HG03520 (cell line): ENCODE measurements around the gene EPHA3.

Experiments
- ATAC-seq: cut with Tn5 transposase; IDR thresholded peaks from one replicate; pipeline ENCODE4 v1.9.1; 2021; ENCODE audit warnings: mild to moderate bottlenecking, moderate library complexity; ENCODE audit not compliant: unreplicated experiment

EPHA3 gene

DNA sequence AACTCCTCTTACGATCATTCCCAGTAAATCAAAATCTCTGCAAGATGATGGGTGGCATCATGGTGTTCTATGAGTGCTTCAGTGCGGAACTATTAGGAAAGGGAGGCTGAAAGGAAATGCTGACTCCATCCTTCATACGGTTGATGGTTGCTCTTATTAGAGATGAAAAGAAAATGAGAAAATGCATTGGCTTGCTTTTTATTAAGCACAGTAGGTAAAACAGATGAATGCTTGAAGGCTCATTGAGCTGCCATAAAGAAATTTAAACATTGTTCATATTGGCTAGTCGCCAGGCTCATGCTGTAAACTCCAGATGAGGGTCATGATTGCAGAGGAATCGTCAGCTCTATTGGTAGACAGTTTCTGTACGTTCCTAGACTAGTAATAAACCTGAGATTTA is 115.8 kb downstream of the EPHA3 start:
- no peak for ATAC-seq

DNA sequence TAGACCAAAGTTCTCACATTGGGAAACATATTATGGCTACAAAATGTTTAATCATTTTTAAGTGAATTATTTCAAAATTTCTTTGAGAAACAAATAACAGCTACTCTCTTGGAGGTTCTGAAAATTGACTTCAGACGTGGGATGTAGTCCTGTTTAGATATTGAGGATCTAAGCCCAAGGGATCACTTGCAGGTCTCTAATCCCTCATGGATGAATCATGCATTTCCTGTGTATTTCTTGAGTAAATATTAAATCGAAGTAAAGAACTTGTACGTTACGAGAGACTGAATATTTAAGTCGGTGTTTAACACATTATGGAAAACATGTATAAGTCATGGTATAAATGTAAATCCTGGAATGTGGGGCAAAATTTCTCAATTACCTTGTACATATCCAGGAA is 119.8 kb downstream of the EPHA3 start:
- ATAC-seq, result no peak

- no peak for ATAC-seq
Observed at GRCh38 chr3:89227634-89228033, 120.2 kb downstream of the EPHA3 start.

GRCh38 chr3:89232155-89232554 is 124.7 kb downstream of the EPHA3 start:
- ATAC-seq, result no peak

GRCh38 chr3:89234620-89235019 is 127.2 kb downstream of the EPHA3 start:
- no peak for ATAC-seq

DNA sequence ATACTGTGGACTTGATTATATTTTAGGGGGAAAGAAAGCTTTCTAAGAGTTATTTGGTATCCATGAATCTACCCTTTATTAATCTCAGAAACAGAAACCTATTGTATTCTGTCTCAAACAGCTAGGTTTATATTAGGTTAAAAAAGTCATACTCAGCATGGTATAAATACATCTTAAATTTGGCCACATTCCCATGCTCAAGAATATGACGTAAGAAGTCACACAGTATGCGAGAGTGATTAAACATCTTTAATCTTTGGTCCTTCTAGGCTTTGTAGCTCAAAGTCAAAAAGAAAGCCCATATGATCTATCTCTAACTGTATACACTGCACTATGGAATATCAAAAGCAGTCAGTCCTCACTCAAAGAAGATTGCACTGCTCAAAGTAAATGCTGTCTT is 131.4 kb downstream of the EPHA3 start:
- no peak for ATAC-seq

DNA sequence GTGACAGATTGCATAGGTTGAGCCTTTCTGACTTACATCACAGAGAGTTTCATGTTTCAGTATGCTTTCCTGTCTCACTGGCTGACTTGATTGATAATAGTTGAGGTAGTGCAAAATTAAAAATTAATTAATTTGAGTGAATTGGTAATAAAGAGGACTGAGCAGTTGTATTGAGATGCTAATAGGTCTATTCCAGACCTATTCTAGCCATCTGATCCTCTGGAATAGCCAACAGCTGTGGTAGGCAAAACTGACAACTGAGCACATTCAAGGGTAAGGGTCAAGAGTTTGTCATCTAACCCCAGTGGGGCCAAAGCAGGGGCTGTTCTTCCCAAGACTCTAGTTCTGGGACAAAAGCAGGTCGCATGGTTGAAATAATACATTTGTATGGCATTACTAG is 132.4 kb downstream of the EPHA3 start:
- no peak for ATAC-seq

- ATAC-seq, result no peak
Observed at GRCh38 chr3:89245612-89246011, 138.2 kb downstream of the EPHA3 start.

DNA sequence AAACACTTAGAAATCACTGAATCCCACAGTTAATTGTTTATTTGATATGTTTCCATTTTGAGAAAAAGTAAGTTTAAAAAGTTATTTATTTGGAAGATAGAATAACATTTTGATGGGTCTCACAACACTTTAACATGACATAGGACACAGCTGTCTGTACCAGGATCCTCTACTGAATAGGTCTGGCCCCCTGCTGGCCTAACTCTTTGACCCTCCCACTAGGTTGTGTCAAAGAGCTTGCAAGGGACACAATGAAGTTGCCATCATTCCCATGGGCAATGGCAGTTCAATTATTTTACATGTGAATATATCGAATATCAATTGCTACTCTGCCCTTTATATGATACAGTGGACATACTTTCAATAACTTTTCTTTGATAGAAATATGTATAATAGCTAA is 138.9 kb downstream of the EPHA3 start:
- ATAC-seq, result no peak

DNA sequence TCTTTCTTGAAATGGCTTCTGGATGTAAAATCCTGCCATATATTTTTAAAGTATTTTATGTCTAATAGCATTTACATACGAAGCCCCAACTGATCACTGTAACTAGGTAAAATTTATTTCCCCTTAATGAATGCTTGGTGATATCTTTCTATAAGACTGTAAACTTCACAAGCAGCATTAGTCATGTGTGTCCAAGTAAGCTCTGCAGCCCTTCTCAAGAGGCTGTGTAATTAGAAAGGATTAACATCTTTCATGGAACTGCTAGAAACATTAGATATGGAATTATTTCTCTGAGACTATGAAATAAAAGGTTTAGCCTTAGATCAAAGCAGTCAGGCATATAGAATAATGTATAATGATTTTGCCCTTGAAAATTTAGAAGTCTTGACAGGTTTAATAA is 143.3 kb downstream of the EPHA3 start:
- ATAC-seq, result no peak

DNA sequence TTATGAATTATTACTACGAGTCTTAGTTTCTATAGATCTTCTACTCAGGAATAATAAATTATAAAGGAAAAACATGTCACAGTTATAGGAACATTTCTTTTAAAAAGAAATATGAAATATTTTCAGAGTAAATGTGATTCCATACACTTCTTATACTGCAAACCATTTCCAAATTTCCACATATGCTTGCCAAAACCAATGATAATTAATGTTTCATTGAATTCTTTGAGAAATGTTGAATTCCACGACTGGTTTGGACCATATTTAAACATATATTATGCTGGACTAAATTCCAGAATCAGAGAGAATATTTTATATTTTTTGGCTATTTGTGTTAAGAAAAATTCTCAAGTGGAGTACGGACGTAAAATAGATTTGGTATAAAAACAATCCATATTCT is 144.6 kb downstream of the EPHA3 start:
- no peak for ATAC-seq

DNA sequence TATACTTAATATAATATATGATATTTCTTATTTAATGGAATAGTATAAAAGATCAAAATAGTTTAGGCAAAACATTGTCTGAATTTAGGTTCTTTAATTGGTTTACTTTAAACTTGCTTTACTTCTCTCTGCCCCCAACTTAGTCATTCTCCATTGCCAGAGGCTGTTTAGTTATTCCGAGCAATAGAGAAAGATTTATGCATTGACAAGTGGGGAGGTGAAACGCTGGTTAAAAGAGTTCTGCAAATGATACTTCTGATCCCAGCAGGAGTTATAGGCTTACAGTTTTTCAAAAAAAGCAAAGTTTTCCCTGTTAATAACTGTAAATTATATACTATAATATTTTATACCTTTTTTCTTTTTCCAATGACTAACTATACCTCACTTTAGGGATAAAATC is 145.4 kb downstream of the EPHA3 start:
- ATAC-seq, result no peak

DNA sequence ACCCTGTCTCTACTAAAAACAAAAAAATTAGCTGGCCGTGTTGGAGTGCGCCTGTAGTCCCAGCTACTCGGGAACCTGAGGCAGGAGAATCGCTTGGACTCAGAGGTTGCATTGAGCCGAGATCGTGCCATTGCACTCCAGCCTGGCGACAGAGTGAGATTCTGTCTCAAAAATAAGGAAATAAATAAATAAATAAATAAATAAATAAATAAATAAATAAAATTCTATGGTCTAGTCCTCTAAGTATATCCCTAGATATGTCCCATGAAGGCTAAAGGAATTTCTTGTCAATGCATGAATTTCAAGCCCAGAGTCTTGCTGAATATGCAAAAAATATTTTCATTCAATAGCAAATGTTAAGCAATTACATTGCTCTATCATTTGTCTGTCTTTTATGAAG is 149.0 kb downstream of the EPHA3 start:
- ATAC-seq, result no peak

DNA sequence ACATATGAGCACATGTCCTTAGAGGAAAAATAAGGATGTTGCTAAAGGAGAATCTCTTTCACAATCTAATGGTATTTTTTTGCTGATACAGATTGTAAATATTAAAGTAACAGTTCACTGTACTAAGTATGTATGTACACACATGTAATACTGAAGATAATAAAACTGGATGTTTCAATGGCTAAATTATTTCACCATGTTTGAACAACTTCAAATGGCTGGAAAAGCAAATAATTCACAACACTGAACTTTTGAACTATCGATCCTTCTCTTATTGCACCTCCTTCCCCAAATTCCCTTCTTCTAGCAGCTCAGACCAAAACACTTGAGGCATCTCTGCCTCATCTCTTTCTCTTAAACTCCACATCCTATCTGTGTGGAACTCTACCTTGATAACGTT is 149.5 kb downstream of the EPHA3 start:
- ATAC-seq, result no peak

- no peak for ATAC-seq
Observed at GRCh38 chr3:89260721-89261120, 153.3 kb downstream of the EPHA3 start.

DNA sequence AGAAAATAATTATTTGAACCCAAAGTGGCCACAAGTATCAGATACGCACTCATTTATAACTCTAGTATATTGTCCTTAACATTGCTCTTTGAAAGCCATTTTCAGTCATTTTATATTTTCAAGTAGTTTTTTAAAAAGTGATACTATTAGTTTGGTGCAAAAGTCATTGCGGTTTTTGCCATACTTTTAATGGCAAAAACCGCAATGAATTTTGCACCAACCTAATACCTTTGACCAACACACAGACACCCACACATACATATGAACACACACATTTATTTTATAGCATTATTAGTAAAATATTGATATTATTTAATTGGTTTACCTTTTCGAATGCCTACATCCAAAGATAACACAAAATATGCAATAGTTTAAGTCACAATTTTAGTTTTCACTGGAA is 154.3 kb downstream of the EPHA3 start:
- no peak for ATAC-seq

- no peak for ATAC-seq
Observed at GRCh38 chr3:89262309-89262929, 155.0 kb downstream of the EPHA3 start.

DNA sequence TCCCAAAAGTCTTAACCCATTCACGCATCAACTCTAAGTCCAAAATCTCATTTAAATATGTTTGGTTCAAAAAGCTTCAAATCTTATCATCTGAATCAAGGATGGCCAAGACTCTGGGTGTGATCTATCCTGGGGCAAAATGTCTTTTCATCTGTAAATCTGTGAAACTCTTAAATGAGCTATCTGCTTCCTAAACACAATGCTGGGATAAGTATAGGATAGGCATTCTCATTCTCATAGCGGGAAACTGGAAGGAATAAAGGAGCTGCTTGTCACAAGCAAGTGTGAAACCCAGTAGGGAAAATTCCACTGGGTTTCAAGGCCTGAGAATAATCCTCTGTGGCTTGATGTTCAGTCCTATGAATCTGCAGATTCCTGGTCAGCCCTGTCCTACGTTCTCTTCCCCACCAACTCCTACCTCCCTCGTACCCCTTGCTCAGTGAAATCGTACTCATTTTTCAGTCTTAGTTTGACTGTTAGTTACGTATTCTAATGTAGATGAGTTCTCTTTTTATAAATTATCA is 156.7 kb downstream of the EPHA3 start:
- ATAC-seq, result no peak

- ATAC-seq, result no peak
Observed at GRCh38 chr3:89266074-89266473, 158.7 kb downstream of the EPHA3 start.

DNA sequence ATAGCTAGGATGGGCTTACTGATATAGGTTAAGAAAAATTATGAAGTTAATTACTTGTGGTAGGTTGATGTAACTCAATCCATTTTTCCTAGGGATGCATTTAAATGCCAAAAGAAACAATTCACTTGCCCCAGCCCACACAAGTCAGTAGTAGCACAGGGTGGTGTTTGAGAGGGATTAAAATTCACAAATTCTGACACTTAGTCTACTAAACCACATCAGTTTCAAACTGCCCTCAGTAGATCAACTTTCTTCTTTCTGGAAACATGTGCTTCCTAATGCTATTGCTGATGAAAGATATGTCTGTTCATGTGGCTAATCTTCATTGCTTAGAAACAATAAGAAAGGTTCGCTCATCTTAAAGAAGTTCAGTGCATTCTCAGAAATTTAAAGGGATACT is 160.6 kb downstream of the EPHA3 start:
- no peak for ATAC-seq

DNA sequence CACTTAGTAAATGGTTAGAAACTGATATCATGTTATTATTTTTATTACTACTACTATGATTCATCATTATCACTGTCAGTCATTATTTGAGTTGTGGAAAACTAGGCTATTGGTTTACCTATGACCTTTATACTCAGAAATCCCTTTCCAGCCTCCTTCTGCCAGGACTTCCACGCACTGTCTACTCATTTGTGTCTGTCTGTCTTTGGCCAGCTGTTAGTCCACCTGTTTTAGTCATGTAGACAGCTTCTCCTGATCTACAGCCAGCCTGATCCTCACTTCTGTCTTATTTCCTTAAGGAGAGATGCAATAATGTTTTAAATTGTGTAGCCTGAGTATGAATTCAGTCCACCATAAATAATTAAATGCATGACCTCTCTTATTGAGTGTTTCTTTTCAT is 162.8 kb downstream of the EPHA3 start:
- ATAC-seq, result no peak

DNA sequence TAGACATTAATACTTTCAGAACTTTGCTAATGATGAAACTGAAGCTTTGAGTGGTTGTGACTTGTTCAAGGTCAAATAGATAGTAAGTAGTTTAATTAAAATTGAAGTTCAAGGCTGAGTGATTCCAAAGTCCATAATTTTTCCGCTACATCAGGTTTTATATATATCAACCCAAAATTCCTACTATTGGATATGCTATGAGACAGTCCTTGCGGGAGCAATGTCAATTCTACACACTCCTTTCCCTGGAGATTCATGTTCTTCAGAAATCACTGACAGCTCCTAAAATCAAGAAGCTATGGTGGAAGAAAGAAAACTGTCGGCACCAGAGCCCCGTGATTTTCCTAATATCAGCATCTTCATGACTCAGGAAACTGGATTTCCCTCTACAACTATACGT is 167.6 kb downstream of the EPHA3 start:
- ATAC-seq, result no peak

- no peak for ATAC-seq
Observed at GRCh38 chr3:89276116-89276515, 168.7 kb downstream of the EPHA3 start.
